Rectal smooth muscle tissue (tissue), 1 donor: ENCODE results near the gene PPP2R3A.
A peak's percentile ranks its signal among the peaks of the same experiment; 100 is the strongest.

ENCODE experiments used
- H3K27ac ChIP-seq: one replicate; pipeline ENCODE4 v1.7.0; 2013; ENCODE audit warnings: low read depth, low read length, inconsistent platforms
- H3K27me3 ChIP-seq: one replicate; pipeline ENCODE4 v1.7.0; 2013; ENCODE audit warnings: low read length; ENCODE audit not compliant: control insufficient read depth, insufficient read depth
- H3K36me3 ChIP-seq: one replicate; pipeline ENCODE4 v1.7.0; 2013; ENCODE audit warnings: low read length; ENCODE audit not compliant: control insufficient read depth, insufficient read depth
- H3K4me1 ChIP-seq: one replicate; pipeline ENCODE4 v1.7.0; 2013; ENCODE audit warnings: low read length; ENCODE audit not compliant: control insufficient read depth, insufficient read depth
- H3K4me3 ChIP-seq: one replicate; pipeline ENCODE4 v1.7.0; 2013; ENCODE audit warnings: low read length
- H3K9ac ChIP-seq: one replicate; pipeline ENCODE4 v1.7.0; 2013; ENCODE audit warnings: low read length

The PPP2R3A gene

GRCh38 chr3:135981701-135982403 is 16.3 kb downstream of the PPP2R3A start:
- Histone ChIP-seq H3K4me3 (no peak overlapping the region), H3K27me3 (no peaks in the 10 kb centered on the region), H3K9ac (no peak overlapping the region), H3K27ac (no peak overlapping the region), H3K4me1 (peaks cover 6% of the 10 kb centered on the region), H3K36me3 (no peaks in the 10 kb centered on the region)

- Histone ChIP-seq H3K4me3 (no peak overlapping the region), H3K9ac (no peak overlapping the region), H3K36me3 (no peaks in the 10 kb centered on the region), H3K27ac (no peak overlapping the region), H3K4me1 (peaks cover 6% of the 10 kb centered on the region), H3K27me3 (no peaks in the 10 kb centered on the region)
Observed at GRCh38 chr3:135982404-135982761, 16.9 kb downstream of the PPP2R3A start.

- no peak overlapping the region for H3K9ac ChIP-seq
- H3K4me3 ChIP-seq: no peak overlapping the region
- no peaks in the 10 kb centered on the region for H3K27me3 ChIP-seq
- H3K27ac ChIP-seq: no peak overlapping the region
- H3K4me1 ChIP-seq: peaks cover 6% of the 10 kb centered on the region
- no peaks in the 10 kb centered on the region for H3K36me3 ChIP-seq
Observed at GRCh38 chr3:135982922-135983581, 17.5 kb downstream of the PPP2R3A start.

GRCh38 chr3:135987661-135988060 is 22.1 kb downstream of the PPP2R3A start:
- H3K36me3 ChIP-seq: no peaks in the 10 kb centered on the region

GRCh38 chr3:135989242-135989641 is 23.7 kb downstream of the PPP2R3A start:
- Histone ChIP-seq H3K9ac (no peak overlapping the region), H3K4me3 (no peak overlapping the region), H3K36me3 (no peaks in the 10 kb centered on the region), H3K4me1 (peaks cover 9% of the 10 kb centered on the region), H3K27me3 (no peaks in the 10 kb centered on the region), H3K27ac (no peak overlapping the region)

More at GRCh38 chr3:135987661-135988060, 22.1 kb downstream of the PPP2R3A start:
- no peak overlapping the region for H3K27ac ChIP-seq
- peaks cover 8% of the 10 kb centered on the region for H3K4me1 ChIP-seq
- no peak overlapping the region for H3K4me3 ChIP-seq
- no peak overlapping the region for H3K9ac ChIP-seq
- H3K27me3 ChIP-seq: no peaks in the 10 kb centered on the region

- H3K27ac ChIP-seq: no peak overlapping the region
- H3K4me1 ChIP-seq: peaks cover 17% of the 10 kb centered on the region
- no peaks in the 10 kb centered on the region for H3K27me3 ChIP-seq
- H3K36me3 ChIP-seq: no peaks in the 10 kb centered on the region
- no peak overlapping the region for H3K4me3 ChIP-seq
- H3K9ac ChIP-seq: no peak overlapping the region
Observed at GRCh38 chr3:135990903-135991302, 25.4 kb downstream of the PPP2R3A start.

- no peaks in the 10 kb centered on the region for H3K27me3 ChIP-seq
- H3K36me3 ChIP-seq: no peaks in the 10 kb centered on the region
- H3K9ac ChIP-seq: no peak overlapping the region
- peaks cover 17% of the 10 kb centered on the region for H3K4me1 ChIP-seq
- no peak overlapping the region for H3K4me3 ChIP-seq
- H3K27ac ChIP-seq: peak overlapping the region; percentile 15
Observed at GRCh38 chr3:135991621-135992020, 26.1 kb downstream of the PPP2R3A start.

GRCh38 chr3:135992072-135992471 is 26.5 kb downstream of the PPP2R3A start:
- Histone ChIP-seq H3K9ac (no peak overlapping the region), H3K4me1 (peaks cover 17% of the 10 kb centered on the region), H3K27ac (peak overlapping the region; percentile 46), H3K4me3 (no peak overlapping the region), H3K36me3 (no peaks in the 10 kb centered on the region), H3K27me3 (no peaks in the 10 kb centered on the region)

- Histone ChIP-seq H3K27ac (peak overlapping the region; percentile 15), H3K4me1 (peaks cover 23% of the 10 kb centered on the region)
Observed at GRCh38 chr3:135994708-135995337, 29.3 kb downstream of the PPP2R3A start.

GRCh38 chr3:135995766-135996165 is 30.2 kb downstream of the PPP2R3A start:
- Histone ChIP-seq H3K27ac (no peak overlapping the region), H3K36me3 (no peaks in the 10 kb centered on the region), H3K4me1 (peaks cover 23% of the 10 kb centered on the region), H3K4me3 (no peak overlapping the region), H3K27me3 (no peaks in the 10 kb centered on the region), H3K9ac (no peak overlapping the region)

More at GRCh38 chr3:135994708-135995337, 29.3 kb downstream of the PPP2R3A start:
- H3K27me3 ChIP-seq: no peaks in the 10 kb centered on the region
- no peak overlapping the region for H3K4me3 ChIP-seq
- no peaks in the 10 kb centered on the region for H3K36me3 ChIP-seq
- no peak overlapping the region for H3K9ac ChIP-seq

GRCh38 chr3:135997554-135998320 is 32.2 kb downstream of the PPP2R3A start:
- no peak overlapping the region for H3K9ac ChIP-seq
- peaks cover 15% of the 10 kb centered on the region for H3K4me1 ChIP-seq
- no peak overlapping the region for H3K4me3 ChIP-seq
- peak overlapping the region; percentile 6 for H3K27ac ChIP-seq
- H3K36me3 ChIP-seq: no peaks in the 10 kb centered on the region
- no peaks in the 10 kb centered on the region for H3K27me3 ChIP-seq

- H3K4me1 ChIP-seq: no peaks in the 10 kb centered on the region
- no peak overlapping the region for H3K27ac ChIP-seq
- no peak overlapping the region for H3K9ac ChIP-seq
- H3K27me3 ChIP-seq: no peaks in the 10 kb centered on the region
- no peak overlapping the region for H3K4me3 ChIP-seq
- H3K36me3 ChIP-seq: no peaks in the 10 kb centered on the region
Observed at GRCh38 chr3:136008221-136008620, 42.7 kb downstream of the PPP2R3A start.
